ENCODE measurements around the gene FBXL16. TPM values are rescaled to one million over a fixed set of nuclear protein-coding genes. Genes with fewer than 3 reads are reported as not detected.

The FBXL16 gene
- total and polyA plus RNA-seq, 9 of the 15 experiments (the other 6 are each of a cell fraction or from before 2014, with no cell fraction given), result 0.21 to 8.2 (median 1.7) TPM

GRCh38 chr16:695355-696089, 10.1 kb downstream of the FBXL16 start (continued):
- TF ChIP-seq ARHGAP35 (IDR thresholded peaks at IDR 0.05; ENCODE audit: partially characterized antibody) (no peak), ZNF766 (CRISPR knock-in tag; conservative IDR thresholded peaks at IDR 0.05) (no peak), ELK1 (CRISPR knock-in tag; IDR thresholded peaks at IDR 0.05) (no peak), CBX3 (IDR thresholded peaks at IDR 0.05; ENCODE audit: borderline replicate concordance in 1 of 2, low read length in 2 of 2) (peak in 1 of 2 experiments; percentile 78; a peak in 1 of 3 replicates), FOXK2 (conservative IDR thresholded peaks at IDR 0.05 in 1 of 2, IDR thresholded peaks at IDR 0.05 in 1 of 2; ENCODE audit: low read depth in 2 of 2) (peak; percentile 64 to 65; a peak in 2 of 4 replicates), ZNF695 (CRISPR knock-in tag; IDR thresholded peaks at IDR 0.05) (no peak), ADNP (tag; IDR thresholded peaks at IDR 0.05) (no peak), FOXA3 (CRISPR knock-in tag; conservative IDR thresholded peaks at IDR 0.05 in 1 of 2, IDR thresholded peaks at IDR 0.05 in 1 of 2) (peak in 1 of 2 experiments; percentile 86; a peak in 2 of 4 replicates), SLC30A9 (CRISPR knock-in tag; IDR thresholded peaks at IDR 0.05) (no peak), ZNF57 (CRISPR knock-in tag; IDR thresholded peaks at IDR 0.05) (no peak), ZZZ3 (IDR thresholded peaks at IDR 0.05) (no peak), ZNF121 (CRISPR knock-in tag; conservative IDR thresholded peaks at IDR 0.05) (no peak), CHD1 (IDR thresholded peaks at IDR 0.05; ENCODE audit: low read length) (no peak), ZSCAN32 (CRISPR knock-in tag; IDR thresholded peaks at IDR 0.05) (no peak), ZNF696 (CRISPR knock-in tag; conservative IDR thresholded peaks at IDR 0.05) (no peak), ZBTB2 (IDR thresholded peaks at IDR 0.05) (peak; percentile 74), SIX5 (IDR thresholded peaks at IDR 0.05; ENCODE audit: borderline replicate concordance in 1 of 2, insufficient read depth in 1 of 2, low read depth in 1 of 2, low read length in 2 of 2) (no peak), KLF1 (tag; IDR thresholded peaks at IDR 0.05) (0 out of 2 replicates have a peak, but pooled peaks have one; percentile 24), ZNF311 (CRISPR knock-in tag; IDR thresholded peaks at IDR 0.05) (no peak), TCF7L2 (IDR thresholded peaks at IDR 0.05; ENCODE audit: low read depth, low read length) (no peak), IRF2 (CRISPR knock-in tag; IDR thresholded peaks at IDR 0.05) (no peak), ZNF217 (CRISPR knock-in tag; IDR thresholded peaks at IDR 0.05) (no peak), SMARCB1 (IDR thresholded peaks at IDR 0.05; ENCODE audit: insufficient read length, low read depth) (no peak), HDAC6 (IDR thresholded peaks at IDR 0.05; ENCODE audit: low read depth, low read length) (no peak), COPS2 (conservative IDR thresholded peaks at IDR 0.05) (no peak), ZNF133 (CRISPR knock-in tag; IDR thresholded peaks at IDR 0.05) (no peak)

Data from K562 (cell line).